ENCODE measurements around the gene ADGRG1. TPM values are rescaled to one million over a fixed set of nuclear protein-coding genes. Genes with fewer than 3 reads are reported as not detected.

The ADGRG1 gene
- total and polyA plus RNA-seq, 8 donors = 17.3 to 78.4 (median 19.3) TPM

- ATAC-seq (no peak), DNase-seq (no peak)
- no peaks in the 10 kb centered on the region for H3K9me3 ChIP-seq
- intact Hi-C loops (cut with DNase I) = no loop called here
- H3K4me1 ChIP-seq = peaks cover 6 to 75% of the 10 kb centered on the region in 2 donors
- H3K4me3 ChIP-seq = no peak overlapping the region
- H3K27me3 ChIP-seq = peaks cover 0 to 5% of the 10 kb centered on the region in 2 donors
- TF ChIP-seq CTCF (IDR thresholded peaks at IDR 0.05) = no peak
- peak overlapping the region in 1 of 2 donors; percentile 53 for H3K27ac ChIP-seq
- H3K36me3 ChIP-seq = no peaks in the 10 kb centered on the region
Measured at GRCh38 chr16:57638381-57638780, 10.0 kb downstream of the ADGRG1 start.

- DNase-seq = peak in 2 of 4 donors; percentile 60 to 84
- Histone ChIP-seq H3K27ac (peak overlapping the region in 1 of 2 donors; percentile 55), H3K9me3 (no peaks in the 10 kb centered on the region), H3K27me3 (peaks cover 0 to 5% of the 10 kb centered on the region in 2 donors), H3K36me3 (no peaks in the 10 kb centered on the region), H3K4me1 (peaks cover 6 to 81% of the 10 kb centered on the region in 2 donors), H3K4me3 (no peak overlapping the region)
- no peak for ATAC-seq
- no peak for TF ChIP-seq CTCF (IDR thresholded peaks at IDR 0.05)
- intact Hi-C loops (cut with DNase I) = no loop called here
Measured at GRCh38 chr16:57639172-57639887, 10.9 kb downstream of the ADGRG1 start.

- intact Hi-C loops (cut with DNase I) = no loop called here
- Histone ChIP-seq H3K27ac (peak overlapping the region in 1 of 2 donors; percentile 18), H3K36me3 (no peaks in the 10 kb centered on the region), H3K4me1 (peaks cover 6 to 80% of the 10 kb centered on the region in 2 donors), H3K27me3 (peaks cover 0 to 8% of the 10 kb centered on the region in 2 donors), H3K9me3 (no peaks in the 10 kb centered on the region), H3K4me3 (no peak overlapping the region)
- no peak for TF ChIP-seq CTCF (IDR thresholded peaks at IDR 0.05)
- ATAC-seq = peak; percentile 20
- no peak for DNase-seq
Measured at GRCh38 chr16:57640185-57640584, 11.8 kb downstream of the ADGRG1 start.

GRCh38 chr16:57640612-57641011 lies 12.2 kb downstream of the ADGRG1 start:
- intact Hi-C loops (cut with DNase I) = no loop called here
- no peak for TF ChIP-seq CTCF (IDR thresholded peaks at IDR 0.05)
- H3K36me3 ChIP-seq = no peaks in the 10 kb centered on the region
- H3K4me1 ChIP-seq = peaks cover 6 to 80% of the 10 kb centered on the region in 2 donors
- H3K4me3 ChIP-seq = no peak overlapping the region
- H3K27ac ChIP-seq = no peak overlapping the region
- ATAC-seq (peak; percentile 42), DNase-seq (no peak)
- H3K27me3 ChIP-seq = peaks cover 0 to 12% of the 10 kb centered on the region in 2 donors
- H3K9me3 ChIP-seq = no peaks in the 10 kb centered on the region

GRCh38 chr16:57642160-57643135 lies 14.0 kb downstream of the ADGRG1 start:
- H3K4me1 ChIP-seq = peaks cover 6 to 70% of the 10 kb centered on the region in 2 donors
- no peak overlapping the region for H3K27ac ChIP-seq
- H3K27me3 ChIP-seq = peaks cover 0 to 18% of the 10 kb centered on the region in 2 donors
- DNase-seq (no peak), ATAC-seq (no peak)
- intact Hi-C loops (cut with DNase I) = no loop called here
- TF ChIP-seq CTCF (IDR thresholded peaks at IDR 0.05) = no peak
- no peak overlapping the region for H3K4me3 ChIP-seq
- no peaks in the 10 kb centered on the region for H3K9me3 ChIP-seq
- no peaks in the 10 kb centered on the region for H3K36me3 ChIP-seq

All from left lung (tissue), 10 donors.